HepG2 (cell line): ENCODE measurements around the gene STX2. TPM values are rescaled to one million over a fixed set of nuclear protein-coding genes. Genes with fewer than 3 reads are reported as not detected.
A peak's percentile ranks its signal among the peaks of the same experiment; 100 is the strongest.

Source experiments
- ARID3A ChIP-seq: IDR thresholded peaks from 2 replicates; pipeline ENCODE4 v1.6.1; 2012; ENCODE audit warnings: low read depth, low read length, improper control_type of control experiment
- ATF1 ChIP-seq: IDR thresholded peaks from 2 replicates; pipeline ENCODE4 v1.6.1; 2016; ENCODE audit warnings: mild to moderate bottlenecking, control low read depth
- CREM ChIP-seq, 2 experiments: sonication (generic) in 1 of 2; formaldehyde crosslinking in 1 of 2; IDR thresholded peaks; 2 replicates each; pipeline versions ENCODE4 v1.4.0 to v1.6.1; 2016 to 2020; ENCODE audit warnings: antibody characterized with exemption in 1 of 2, mild to moderate bottlenecking in 1 of 2, missing genetic modification reagents in 1 of 2
- DMAP1 ChIP-seq: IDR thresholded peaks from 2 replicates; pipeline ENCODE4 v1.6.1; 2016
- EZH2 ChIP-seq: conservative IDR thresholded peaks from 2 replicates; pipeline ENCODE4 v1.6.1; 2012; ENCODE audit warnings: mild to moderate bottlenecking, low read depth, low read length, moderate library complexity
- HHEX ChIP-seq: IDR thresholded peaks from 2 replicates; pipeline ENCODE4 v1.6.1; 2016; ENCODE audit warnings: control low read depth
- HIVEP1 ChIP-seq: sonication (generic); formaldehyde crosslinking; IDR thresholded peaks from 2 replicates; pipeline ENCODE4 v1.4.0; 2020; ENCODE audit warnings: mild to moderate bottlenecking, missing genetic modification reagents
- MTF1 ChIP-seq: sonication (generic); formaldehyde crosslinking; IDR thresholded peaks from 2 replicates; pipeline ENCODE4 v1.5.0; 2020; ENCODE audit warnings: missing genetic modification reagents
- RCOR2 ChIP-seq: IDR thresholded peaks from 2 replicates; pipeline ENCODE4 v1.6.1; 2016; ENCODE audit warnings: missing biosample characterization, missing genetic modification reagents
- RFXANK ChIP-seq: IDR thresholded peaks from 2 replicates; pipeline ENCODE4 v1.6.1; 2016
- RORA ChIP-seq: sonication (generic); formaldehyde crosslinking; IDR thresholded peaks from 2 replicates; pipeline ENCODE4 v1.5.0; 2020; ENCODE audit warnings: mild to moderate bottlenecking, missing genetic modification reagents, moderate library complexity
- SMARCE1 ChIP-seq: fragments of 450-650 bp; IDR thresholded peaks from 2 replicates; pipeline ENCODE4 v1.6.1; 2017; ENCODE audit warnings: borderline replicate concordance
- TAF15 ChIP-seq: fragments of 200-400 bp; formaldehyde crosslinking; IDR thresholded peaks from one replicate; pipeline ENCODE4 v1.6.1; 2018; ENCODE audit warnings: mild to moderate bottlenecking, low read depth, low read length; ENCODE audit not compliant: poor library complexity, severe bottlenecking
- TBL1XR1 ChIP-seq: fragments of 150-350 bp; IDR thresholded peaks from 2 replicates; pipeline ENCODE4 v1.6.1; 2014; ENCODE audit warnings: borderline replicate concordance, low read length; ENCODE audit not compliant: partially characterized antibody
- ZBTB44 ChIP-seq: sonication (generic); formaldehyde crosslinking; IDR thresholded peaks from 2 replicates; pipeline ENCODE4 v1.4.0; 2020; ENCODE audit warnings: missing genetic modification reagents
- ZNF292 ChIP-seq: sonication (generic); formaldehyde crosslinking; IDR thresholded peaks from 2 replicates; pipeline ENCODE4 v1.8.1; 2022; ENCODE audit warnings: mild to moderate bottlenecking, low read depth, missing genetic modification reagents, borderline replicate concordance
- polyA plus RNA-seq, 8 experiments: library from polyadenylated mRNA; depleted of rRNA in 3 of 8; stranded (reverse) in 7 of 8; unstranded in 1 of 8; fragments of >200 nt; fragmentation: Illumina TruSeq in 4 of 8; extraction: Trizol in 4 of 8; gene quantifications; 2 replicates each; pipeline versions ENCODE4 v1.2.1 to v1.2.3, GENCODE V29; 2011 to 2016; ENCODE audit warnings: low read depth in 4 of 8, missing spikeins in 1 of 8, mixed read lengths in 1 of 8; ENCODE audit not compliant: insufficient read depth in 1 of 8
- total RNA-seq, 5 experiments: library from RNA; depleted of rRNA; stranded (reverse); fragments of >200 nt; fragmentation: Illumina TruSeq; extraction: Trizol; gene quantifications; 2 replicates each; pipeline ENCODE4 v1.2.3, GENCODE V29; 2016; ENCODE audit warnings: low read depth in 1 of 5
- TF ChIP-seq, protein P1 (sequence below): sonication (generic); formaldehyde crosslinking; IDR thresholded peaks from 2 replicates; pipeline ENCODE4 v1.5.1; 2020; ENCODE audit warnings: mild to moderate bottlenecking, missing genetic modification reagents
- TF ChIP-seq, protein P2 (sequence below): sonication (generic); formaldehyde crosslinking; IDR thresholded peaks from 2 replicates; pipeline ENCODE4 v1.5.0; 2020; ENCODE audit warnings: mild to moderate bottlenecking, missing genetic modification reagents, borderline replicate concordance
- TF ChIP-seq, protein P3 (sequence below): sonication (generic); formaldehyde crosslinking; IDR thresholded peaks from 2 replicates; pipeline ENCODE4 v1.8.0; 2022; ENCODE audit warnings: missing genetic modification reagents, mild to moderate bottlenecking, moderate library complexity, borderline replicate concordance

Gene STX2
- total and polyA plus RNA-seq, 2 of the 13 experiments (the other 11 are each of a cell fraction or from before 2014, with no cell fraction given) = 13.4 to 25.1 TPM

DNA sequence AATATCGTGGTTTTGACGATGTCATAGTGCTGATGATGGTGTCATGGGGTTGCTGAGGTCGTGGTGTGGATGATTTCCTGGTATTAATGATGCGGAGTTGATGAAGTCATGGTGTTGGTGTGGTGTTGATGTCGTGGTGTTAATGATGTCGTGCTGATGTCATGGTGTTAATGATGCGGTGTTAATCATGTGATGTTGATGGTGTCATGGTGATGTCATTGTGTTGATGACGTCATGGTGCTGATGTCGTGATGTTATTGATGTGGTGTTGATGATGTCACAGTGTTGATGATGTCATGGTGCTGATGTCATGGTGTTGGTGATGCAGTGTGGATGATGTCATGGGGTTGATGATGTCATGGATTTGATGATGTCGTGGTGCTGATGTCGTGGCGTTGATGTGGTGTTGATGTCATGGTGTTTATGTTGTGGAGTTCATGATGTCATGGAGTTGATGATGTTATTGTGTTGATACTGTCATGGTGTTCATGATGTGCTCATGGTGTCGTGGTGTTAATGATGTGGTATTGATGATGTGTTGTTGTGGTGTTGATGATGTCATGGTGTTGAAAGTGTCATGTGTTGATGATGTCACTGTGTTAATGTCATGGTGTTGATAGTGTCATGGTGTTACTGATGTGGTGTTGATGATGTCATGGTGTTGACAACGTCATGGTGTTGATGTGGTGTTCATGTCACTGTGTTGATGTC, 74.4 kb downstream of the STX2 start (continued):
- TF ChIP-seq, protein P1, sequence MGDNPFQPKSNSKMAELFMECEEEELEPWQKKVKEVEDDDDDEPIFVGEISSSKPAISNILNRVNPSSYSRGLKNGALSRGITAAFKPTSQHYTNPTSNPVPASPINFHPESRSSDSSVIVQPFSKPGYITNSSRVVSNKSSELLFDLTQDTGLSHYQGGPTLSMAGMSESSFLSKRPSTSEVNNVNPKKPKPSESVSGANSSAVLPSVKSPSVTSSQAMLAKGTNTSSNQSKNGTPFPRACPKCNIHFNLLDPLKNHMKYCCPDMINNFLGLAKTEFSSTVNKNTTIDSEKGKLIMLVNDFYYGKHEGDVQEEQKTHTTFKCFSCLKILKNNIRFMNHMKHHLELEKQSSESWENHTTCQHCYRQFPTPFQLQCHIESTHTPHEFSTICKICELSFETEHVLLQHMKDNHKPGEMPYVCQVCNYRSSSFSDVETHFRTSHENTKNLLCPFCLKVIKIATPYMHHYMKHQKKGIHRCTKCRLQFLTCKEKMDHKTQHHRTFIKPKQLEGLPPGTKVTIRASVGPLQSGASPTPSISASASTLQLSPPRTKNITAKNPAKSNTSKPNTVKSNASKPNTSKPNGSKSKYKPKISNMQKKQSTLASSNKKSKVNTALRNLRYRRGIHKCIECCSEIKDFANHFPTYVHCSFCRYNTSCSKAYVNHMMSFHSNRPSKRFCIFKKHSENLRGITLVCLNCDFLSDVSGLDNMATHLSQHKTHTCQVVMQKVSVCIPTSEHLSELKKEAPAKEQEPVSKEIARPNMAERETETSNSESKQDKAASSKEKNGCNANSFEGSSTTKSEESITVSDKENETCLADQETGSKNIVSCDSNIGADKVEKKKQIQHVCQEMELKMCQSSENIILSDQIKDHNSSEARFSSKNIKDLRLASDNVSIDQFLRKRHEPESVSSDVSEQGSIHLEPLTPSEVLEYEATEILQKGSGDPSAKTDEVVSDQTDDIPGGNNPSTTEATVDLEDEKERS (CRISPR knock-in tag) = no peak
- TF ChIP-seq DMAP1 (CRISPR knock-in tag) (no peak), HIVEP1 (no peak), ZNF292 (CRISPR knock-in tag) (no peak), RFXANK (CRISPR knock-in tag) (no peak), HHEX (CRISPR knock-in tag) (no peak), TBL1XR1 (peak; percentile 18), ZBTB44 (CRISPR knock-in tag) (no peak), TAF15 (no peak), RCOR2 (CRISPR knock-in tag) (no peak), SMARCE1 (no peak), ATF1 (CRISPR knock-in tag) (peak; percentile 54; the same call in 1 of the 2 replicates), RORA (no peak), MTF1 (CRISPR knock-in tag) (no peak), CREM (IDR thresholded peaks at IDR 0.05) (peak; percentile 26; the same call in 1 of the 2 replicates), CREM (CRISPR knock-in tag; IDR thresholded peaks at IDR 0.05) (no peak), ARID3A (no peak), EZH2 (no peak)
- TF ChIP-seq, protein P2, sequence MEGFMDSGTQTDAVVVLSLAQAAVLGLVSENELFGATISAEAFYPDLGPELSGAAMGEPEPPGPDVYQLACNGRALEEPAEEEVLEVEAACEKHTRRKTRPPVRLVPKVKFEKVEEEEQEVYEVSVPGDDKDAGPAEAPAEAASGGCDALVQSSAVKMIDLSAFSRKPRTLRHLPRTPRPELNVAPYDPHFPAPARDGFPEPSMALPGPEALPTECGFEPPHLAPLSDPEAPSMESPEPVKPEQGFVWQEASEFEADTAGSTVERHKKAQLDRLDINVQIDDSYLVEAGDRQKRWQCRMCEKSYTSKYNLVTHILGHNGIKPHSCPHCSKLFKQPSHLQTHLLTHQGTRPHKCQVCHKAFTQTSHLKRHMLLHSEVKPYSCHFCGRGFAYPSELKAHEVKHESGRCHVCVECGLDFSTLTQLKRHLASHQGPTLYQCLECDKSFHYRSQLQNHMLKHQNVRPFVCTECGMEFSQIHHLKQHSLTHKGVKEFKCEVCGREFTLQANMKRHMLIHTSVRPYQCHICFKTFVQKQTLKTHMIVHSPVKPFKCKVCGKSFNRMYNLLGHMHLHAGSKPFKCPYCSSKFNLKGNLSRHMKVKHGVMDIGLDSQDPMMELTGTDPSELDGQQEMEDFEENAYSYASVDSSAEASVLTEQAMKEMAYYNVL = no peak
- TF ChIP-seq, protein P3, sequence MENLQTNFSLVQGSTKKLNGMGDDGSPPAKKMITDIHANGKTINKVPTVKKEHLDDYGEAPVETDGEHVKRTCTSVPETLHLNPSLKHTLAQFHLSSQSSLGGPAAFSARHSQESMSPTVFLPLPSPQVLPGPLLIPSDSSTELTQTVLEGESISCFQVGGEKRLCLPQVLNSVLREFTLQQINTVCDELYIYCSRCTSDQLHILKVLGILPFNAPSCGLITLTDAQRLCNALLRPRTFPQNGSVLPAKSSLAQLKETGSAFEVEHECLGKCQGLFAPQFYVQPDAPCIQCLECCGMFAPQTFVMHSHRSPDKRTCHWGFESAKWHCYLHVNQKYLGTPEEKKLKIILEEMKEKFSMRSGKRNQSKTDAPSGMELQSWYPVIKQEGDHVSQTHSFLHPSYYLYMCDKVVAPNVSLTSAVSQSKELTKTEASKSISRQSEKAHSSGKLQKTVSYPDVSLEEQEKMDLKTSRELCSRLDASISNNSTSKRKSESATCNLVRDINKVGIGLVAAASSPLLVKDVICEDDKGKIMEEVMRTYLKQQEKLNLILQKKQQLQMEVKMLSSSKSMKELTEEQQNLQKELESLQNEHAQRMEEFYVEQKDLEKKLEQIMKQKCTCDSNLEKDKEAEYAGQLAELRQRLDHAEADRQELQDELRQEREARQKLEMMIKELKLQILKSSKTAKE = no peak
